KOPT-K1 (cell line): ENCODE measurements around the gene DHX9.

ENCODE experiments used
- H3K27ac ChIP-seq: fragments of 200-600 bp; sonication (generic); 2 replicates; pipeline ENCODE4 v1.5.1; 2016; ENCODE audit warnings: antibody characterized with exemption, mild to moderate bottlenecking, low read depth, low read length; ENCODE audit not compliant: poor library complexity, severe bottlenecking
- H3K36me3 ChIP-seq: fragments of 200-600 bp; sonication (generic); 2 replicates; pipeline ENCODE4 v1.5.1; 2017; ENCODE audit warnings: antibody characterized with exemption, mild to moderate bottlenecking, low read length, moderate library complexity; ENCODE audit not compliant: insufficient read depth
- H3K9me3 ChIP-seq: fragments of 200-600 bp; sonication (generic); 2 replicates; pipeline ENCODE4 v1.5.1; 2017; ENCODE audit warnings: antibody characterized with exemption, low read length, mild to moderate bottlenecking; ENCODE audit not compliant: insufficient read depth, poor library complexity, severe bottlenecking

DHX9 gene

DNA sequence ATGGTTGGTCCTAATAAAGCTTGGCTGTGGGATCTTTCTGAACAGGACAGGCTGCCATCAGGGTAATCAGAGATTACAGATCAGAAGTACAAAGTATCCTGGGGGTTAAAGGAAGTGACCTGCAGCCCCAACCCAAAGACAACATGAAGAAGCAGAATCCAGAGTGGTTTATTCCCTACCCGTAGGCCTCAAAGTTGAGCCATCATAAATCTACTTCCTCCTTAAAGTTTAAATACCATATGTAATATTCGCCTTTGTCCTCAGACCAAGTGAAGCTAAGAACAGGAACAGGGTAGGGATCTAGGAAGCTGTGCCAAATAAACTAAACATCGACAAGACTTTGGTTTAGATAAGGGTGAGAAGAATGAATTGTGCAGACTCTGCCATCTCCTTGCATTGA lies 15.9 kb upstream of the DHX9 start:
- no peak overlapping the region for H3K27ac ChIP-seq

GRCh38 chr1:182826892-182827291 lies 12.3 kb upstream of the DHX9 start:
- Histone ChIP-seq H3K36me3 (no peaks in the 10 kb centered on the region), H3K9me3 (no peaks in the 10 kb centered on the region), H3K27ac (no peak overlapping the region)

More for the DNA sequence above, 15.9 kb upstream of the DHX9 start:
- no peaks in the 10 kb centered on the region for H3K36me3 ChIP-seq
- H3K9me3 ChIP-seq = no peaks in the 10 kb centered on the region

DNA sequence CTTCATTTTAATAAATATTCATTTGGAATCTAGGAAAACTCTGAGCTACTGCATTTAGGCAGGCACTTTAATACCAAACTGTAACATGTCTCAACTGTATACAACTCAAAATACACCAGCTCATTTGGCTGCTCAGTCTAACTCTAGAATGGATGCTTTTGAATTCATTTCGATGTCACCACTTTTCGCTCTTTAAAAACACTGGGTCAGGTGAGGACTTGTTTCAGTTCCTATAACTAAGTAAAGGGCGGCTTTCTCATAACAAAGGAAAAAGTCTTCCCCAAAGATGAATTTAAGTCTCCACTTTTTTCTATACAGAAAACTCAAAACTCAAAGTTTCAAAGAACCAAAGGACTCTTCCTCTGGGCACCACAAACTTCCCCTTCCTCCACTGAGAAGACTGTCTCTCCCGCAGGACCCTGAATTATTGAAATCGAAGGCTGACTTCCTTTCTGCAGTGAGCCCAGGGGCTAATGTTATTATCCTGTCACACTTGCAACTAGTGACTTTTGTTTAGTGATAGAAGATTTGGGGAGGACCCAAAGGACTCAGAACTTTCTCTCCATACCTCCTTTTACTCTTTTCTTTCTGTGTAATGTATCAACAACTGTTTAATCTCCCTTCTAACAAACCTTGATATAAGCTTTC lies 9.7 kb upstream of the DHX9 start:
- Histone ChIP-seq H3K36me3 (no peaks in the 10 kb centered on the region), H3K9me3 (no peaks in the 10 kb centered on the region), H3K27ac (no peak overlapping the region)

DNA sequence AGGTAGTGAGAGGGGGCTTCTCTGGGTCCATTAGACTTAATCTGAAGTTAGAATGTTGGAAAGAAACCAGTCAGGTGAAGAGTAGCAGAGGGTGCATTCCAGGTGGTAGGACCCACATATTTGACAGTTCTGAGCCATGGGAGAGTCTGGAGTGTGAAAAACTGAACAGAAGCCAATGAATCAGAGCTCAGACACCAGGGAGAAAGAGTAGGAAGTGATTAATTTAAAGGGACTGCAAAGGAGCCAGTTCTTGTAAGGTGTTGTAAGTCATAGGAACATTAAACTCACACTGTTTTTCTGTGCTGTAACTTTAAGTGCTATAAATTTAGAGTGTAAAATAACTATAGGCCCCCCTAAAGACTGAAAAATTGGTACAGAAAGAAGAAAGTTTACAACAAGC lies 5.9 kb upstream of the DHX9 start:
- H3K36me3 ChIP-seq = no peaks in the 10 kb centered on the region
- no peak overlapping the region for H3K27ac ChIP-seq
- no peaks in the 10 kb centered on the region for H3K9me3 ChIP-seq

DNA sequence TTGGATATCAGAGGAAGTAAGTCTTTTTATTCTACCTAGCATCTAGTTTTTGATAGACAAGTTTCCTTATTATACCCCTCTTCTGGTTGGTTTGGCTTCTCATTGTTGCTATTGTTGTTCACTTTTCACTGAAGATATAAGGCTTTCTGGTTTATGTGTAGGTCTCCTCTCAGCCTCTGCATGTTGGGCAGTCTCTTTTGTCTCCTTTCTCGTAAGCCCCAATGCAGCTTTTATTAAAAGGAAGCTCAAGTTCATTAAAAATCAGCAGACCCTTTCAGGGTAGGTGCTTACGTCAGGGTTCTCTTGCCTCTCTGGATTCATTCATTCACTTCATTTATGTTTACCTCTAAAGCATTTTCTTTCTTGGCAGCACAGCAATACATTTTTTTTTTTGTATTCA lies 4.8 kb upstream of the DHX9 start:
- H3K9me3 ChIP-seq = no peaks in the 10 kb centered on the region
- H3K27ac ChIP-seq = no peak overlapping the region
- H3K36me3 ChIP-seq = no peaks in the 10 kb centered on the region

DNA sequence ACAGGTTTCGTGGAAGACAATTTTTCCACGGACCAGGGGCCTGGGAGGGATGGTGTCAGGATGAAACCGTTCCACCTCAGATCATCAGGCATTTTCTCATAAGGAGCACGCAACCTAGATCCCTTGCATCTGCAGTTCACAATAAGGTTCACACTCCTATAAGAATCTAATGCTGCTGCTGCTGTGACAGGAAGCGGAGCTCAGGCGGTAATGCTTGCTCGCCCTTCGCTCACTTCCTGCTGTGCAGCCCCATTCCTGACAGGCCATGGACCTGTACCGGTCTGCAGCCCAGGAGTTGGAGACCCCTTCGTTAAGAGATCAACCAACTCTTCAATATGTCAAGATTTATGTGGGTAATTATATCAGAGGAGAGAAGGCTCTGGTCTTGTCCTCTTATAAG lies 3.3 kb upstream of the DHX9 start:
- Histone ChIP-seq H3K36me3 (peaks cover 6% of the 10 kb centered on the region), H3K9me3 (no peaks in the 10 kb centered on the region), H3K27ac (no peak overlapping the region)

DNA sequence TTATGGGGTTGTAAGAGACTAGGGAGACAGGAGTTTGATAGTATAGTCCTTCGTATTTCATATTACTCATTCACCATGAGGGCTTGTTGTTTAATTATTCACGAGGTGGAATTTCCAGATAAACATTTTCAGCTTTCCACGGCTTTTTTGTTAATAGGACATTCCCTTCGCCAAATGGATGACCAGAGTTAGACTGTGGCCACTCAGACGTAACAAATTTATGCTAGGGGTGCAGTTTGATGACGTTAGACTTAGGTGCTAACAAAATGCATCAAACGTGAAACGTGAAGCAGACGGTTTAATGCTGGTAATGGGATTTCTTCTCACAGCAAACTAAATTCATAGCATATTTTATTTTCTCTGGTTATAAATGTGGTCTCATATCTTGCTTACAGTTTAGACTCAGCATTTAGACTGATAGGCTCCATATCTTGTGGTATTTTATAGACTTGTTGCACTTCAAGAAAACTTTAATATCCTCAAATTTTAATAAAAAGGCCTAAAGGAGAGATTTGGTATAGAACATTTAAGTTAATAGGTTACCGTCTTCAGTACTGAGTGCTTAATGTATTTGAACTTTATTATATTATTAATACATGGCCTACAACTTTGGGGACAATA lies 2.3 kb downstream of the DHX9 start:
- H3K27ac ChIP-seq = peak overlapping the region; percentile 13
- no peaks in the 10 kb centered on the region for H3K9me3 ChIP-seq
- H3K36me3 ChIP-seq = peaks cover 63% of the 10 kb centered on the region

GRCh38 chr1:182842265-182842664 lies 3.1 kb downstream of the DHX9 start:
- no peak overlapping the region for H3K27ac ChIP-seq
- H3K36me3 ChIP-seq = peaks cover 71% of the 10 kb centered on the region
- H3K9me3 ChIP-seq = no peaks in the 10 kb centered on the region

GRCh38 chr1:182845379-182845778 lies 6.2 kb downstream of the DHX9 start:
- H3K9me3 ChIP-seq = no peaks in the 10 kb centered on the region
- peaks cover 100% of the 10 kb centered on the region for H3K36me3 ChIP-seq
- no peak overlapping the region for H3K27ac ChIP-seq

DNA sequence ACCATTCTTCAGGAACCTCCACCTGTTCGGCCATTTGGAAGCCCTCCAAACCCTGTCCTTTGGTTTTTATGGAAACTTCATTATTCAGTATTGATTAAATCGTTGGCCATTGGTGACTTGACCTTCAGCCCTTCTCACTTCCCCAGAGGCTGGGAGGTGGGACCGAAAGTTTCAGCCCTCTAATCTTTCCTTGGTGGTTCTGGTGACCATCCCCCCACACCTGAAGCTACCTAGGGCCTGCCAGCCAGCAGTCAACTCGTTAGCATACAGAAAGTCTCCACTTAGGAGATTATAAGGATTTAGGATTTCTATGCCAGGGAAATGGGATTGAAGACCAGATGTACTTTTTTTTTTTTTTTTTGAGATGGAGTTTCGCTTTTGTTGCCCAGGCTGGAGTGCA lies 6.7 kb downstream of the DHX9 start:
- peaks cover 100% of the 10 kb centered on the region for H3K36me3 ChIP-seq

GRCh38 chr1:182847105-182847504 lies 8.0 kb downstream of the DHX9 start:
- no peak overlapping the region for H3K27ac ChIP-seq
- peaks cover 100% of the 10 kb centered on the region for H3K36me3 ChIP-seq

More for the DNA sequence above, 6.7 kb downstream of the DHX9 start:
- no peaks in the 10 kb centered on the region for H3K9me3 ChIP-seq
- H3K27ac ChIP-seq = no peak overlapping the region

GRCh38 chr1:182848736-182849135 lies 9.6 kb downstream of the DHX9 start:
- Histone ChIP-seq H3K27ac (no peak overlapping the region), H3K36me3 (peaks cover 100% of the 10 kb centered on the region), H3K9me3 (no peaks in the 10 kb centered on the region)

More at GRCh38 chr1:182847105-182847504, 8.0 kb downstream of the DHX9 start:
- H3K9me3 ChIP-seq = no peaks in the 10 kb centered on the region

DNA sequence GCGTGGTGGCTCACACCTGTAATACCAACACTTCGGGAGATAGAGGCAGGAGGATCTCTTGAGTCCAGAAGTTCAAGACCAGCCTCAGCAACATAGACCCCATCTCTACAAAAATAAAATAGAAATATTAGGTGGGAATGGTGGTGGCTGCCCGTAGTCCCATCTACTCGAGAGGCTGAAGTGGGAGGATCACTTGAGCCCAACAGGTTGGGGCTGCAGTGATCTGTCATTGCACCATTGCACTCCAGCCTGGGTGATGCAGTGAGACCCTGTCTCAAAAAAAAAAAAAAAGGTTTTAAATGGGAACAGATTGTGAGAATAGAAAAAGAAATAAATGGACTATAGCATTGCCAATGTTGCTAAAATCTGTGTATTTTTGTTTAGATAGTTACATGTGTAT lies 11.2 kb downstream of the DHX9 start:
- H3K36me3 ChIP-seq = peaks cover 100% of the 10 kb centered on the region
- H3K27ac ChIP-seq = no peak overlapping the region
- no peaks in the 10 kb centered on the region for H3K9me3 ChIP-seq

DNA sequence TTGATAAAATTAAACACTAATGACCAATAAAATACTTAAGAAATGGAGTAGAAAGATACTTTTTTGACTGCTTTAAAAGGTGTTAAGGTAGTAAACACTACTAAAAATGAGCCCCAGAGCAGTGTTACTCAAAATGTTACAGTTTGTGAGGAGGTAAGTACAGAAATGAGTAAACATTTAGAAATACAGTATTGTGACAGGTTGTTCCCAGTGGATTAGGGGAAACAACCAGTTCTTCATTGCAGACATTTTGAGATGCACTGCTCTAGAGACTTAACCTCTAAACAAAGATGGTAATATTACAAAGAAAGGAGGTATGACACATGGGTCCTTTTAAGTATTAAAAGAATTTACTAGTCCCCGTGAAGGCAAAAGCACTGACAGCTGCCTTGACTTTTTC lies 12.7 kb downstream of the DHX9 start:
- no peak overlapping the region for H3K27ac ChIP-seq
- peaks cover 100% of the 10 kb centered on the region for H3K36me3 ChIP-seq
- no peaks in the 10 kb centered on the region for H3K9me3 ChIP-seq

- peaks cover 100% of the 10 kb centered on the region for H3K36me3 ChIP-seq
These were observed 16.8 kb downstream of the DHX9 start for GRCh38 chr1:182855911-182856310.

GRCh38 chr1:182857212-182857611 lies 18.1 kb downstream of the DHX9 start:
- Histone ChIP-seq H3K36me3 (peaks cover 100% of the 10 kb centered on the region), H3K27ac (no peak overlapping the region), H3K9me3 (no peaks in the 10 kb centered on the region)

More at GRCh38 chr1:182855911-182856310, 16.8 kb downstream of the DHX9 start:
- Histone ChIP-seq H3K9me3 (no peaks in the 10 kb centered on the region), H3K27ac (no peak overlapping the region)
